Astrocyte of the spinal cord (primary cell): Measurements from ENCODE around the gene EFCAB10.
A peak's percentile ranks its signal among the peaks of the same experiment; 100 is the strongest.
"Not testable (repeated sequence)": the region's sequence is repeated elsewhere in the genome, so short reads cannot be mapped to it uniquely, and the experiment has no call there.

ENCODE experiments used
- DNase-seq: peaks from one replicate; pipeline ENCODE4 v3.0.0; 2011; ENCODE audit warnings: low read depth, low spot score
- H3K4me3 ChIP-seq: 2 replicates; pipeline ENCODE4 v1.5.1; 2011; ENCODE audit warnings: low read depth, mild to moderate bottlenecking, low read length, moderate library complexity
- CTCF ChIP-seq: IDR thresholded peaks from 2 replicates; pipeline ENCODE4 v1.5.1; 2012; ENCODE audit warnings: low read depth, mild to moderate bottlenecking, low read length, inconsistent platforms
- in situ Hi-C: cut with HindIII; loops from 2 replicates; pipeline ENCODE4 v1.10.0; 2017; ENCODE audit warnings: low sequenced_read_pairs

Gene EFCAB10

GRCh38 chr7:105521717-105522463, 59.4 kb downstream of the EFCAB10 start, which contains the start of gene PUS7:
TSS of gene PUS7 (minus strand) at chr7:105522271. CDS start at chr7:105508512, 13,759 bp downstream.
- no peak for TF ChIP-seq CTCF
- in situ Hi-C loops, result no loop called here
- H3K4me3 ChIP-seq, result peak within 1 kb of the TSS; percentile 76
- peak; percentile 91 for DNase-seq

- peak overlapping the region; percentile 76 for H3K4me3 ChIP-seq
- no peak for TF ChIP-seq CTCF
- DNase-seq, result peak; percentile 51
- in situ Hi-C loops, result no loop called here
These were observed 60.1 kb downstream of the EFCAB10 start for GRCh38 chr7:105521027-105521716.

GRCh38 chr7:105520620-105521019, 60.7 kb downstream of the EFCAB10 start:
- in situ Hi-C loops, DNase-seq: not testable (repeated sequence)
- H3K4me3 ChIP-seq, result peak overlapping the region; percentile 76

- no peak overlapping the region for H3K4me3 ChIP-seq
- in situ Hi-C loops, result no loop called here
- no peak for TF ChIP-seq CTCF
- no peak for DNase-seq
These were observed 61.9 kb downstream of the EFCAB10 start for GRCh38 chr7:105519353-105519752.

GRCh38 chr7:105515610-105516009, 65.7 kb downstream of the EFCAB10 start:
- H3K4me3 ChIP-seq, DNase-seq, in situ Hi-C loops: not testable (repeated sequence)
